Measurements from ENCODE around the gene FBN2. TPM values are rescaled to one million over a fixed set of nuclear protein-coding genes. Genes with fewer than 3 reads are reported as not detected.

FBN2 gene
- total RNA-seq, 1 experiment from 2014 or later = not detected

GRCh38 chr5:128290152-128290858 is 247.7 kb downstream of the FBN2 start:
- H3K9me3 ChIP-seq (ENCODE audit: low read length) = no peaks in the 10 kb centered on the region
- no peak for DNase-seq
- no peak overlapping the region for H3K27ac ChIP-seq (ENCODE audit: low read length)
- H3K4me1 ChIP-seq (ENCODE audit: low read length) = no peaks in the 10 kb centered on the region
- no peaks in the 10 kb centered on the region for H3K36me3 ChIP-seq (ENCODE audit: insufficient read depth, low read length)
- H3K79me2 ChIP-seq (ENCODE audit: low read length) = no peaks in the 10 kb centered on the region
- no peak overlapping the region for H3K4me3 ChIP-seq (ENCODE audit: low read length)
- H3K9ac ChIP-seq (ENCODE audit: low read length) = no peak overlapping the region
- H3K4me2 ChIP-seq (ENCODE audit: low read depth, low read length, poor library complexity, severe bottlenecking) = no peak overlapping the region
- no peaks in the 10 kb centered on the region for H3K9me2 ChIP-seq (replicated peaks; ENCODE audit: insufficient read depth, low read length)
- H4K20me1 ChIP-seq (ENCODE audit: insufficient read depth, low read depth, low read length) = no peaks in the 10 kb centered on the region
- H2AFZ ChIP-seq (ENCODE audit: low read length) = no peak overlapping the region
- H3K27me3 ChIP-seq (ENCODE audit: low read length) = no peaks in the 10 kb centered on the region

DNA sequence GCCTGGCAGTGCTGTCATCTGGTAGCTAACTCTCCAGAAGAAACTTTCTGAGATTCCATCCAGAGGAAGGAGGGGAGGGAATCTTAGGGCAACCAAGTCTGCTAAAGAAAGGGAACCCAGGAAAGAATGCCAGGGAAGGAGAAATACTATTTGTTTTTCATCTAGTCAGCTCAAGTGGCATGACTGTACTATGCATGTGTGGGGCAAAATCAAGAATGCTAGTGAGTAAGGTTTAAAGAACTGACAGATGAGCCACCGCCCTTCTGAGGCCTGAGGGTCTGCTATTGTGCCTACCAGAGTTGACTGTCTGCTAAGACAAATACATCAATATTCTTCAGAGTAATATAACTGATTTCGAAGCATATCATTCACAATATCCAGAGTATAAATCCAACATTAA is 250.3 kb downstream of the FBN2 start:
- H3K4me1 ChIP-seq (ENCODE audit: low read length) = no peaks in the 10 kb centered on the region
- no peaks in the 10 kb centered on the region for H3K9me3 ChIP-seq (ENCODE audit: low read length)
- no peaks in the 10 kb centered on the region for H3K27me3 ChIP-seq (ENCODE audit: low read length)
- no peaks in the 10 kb centered on the region for H3K36me3 ChIP-seq (ENCODE audit: insufficient read depth, low read length)
- H4K20me1 ChIP-seq (ENCODE audit: insufficient read depth, low read depth, low read length) = no peaks in the 10 kb centered on the region
- H3K27ac ChIP-seq (ENCODE audit: low read length) = no peak overlapping the region
- H3K4me3 ChIP-seq (ENCODE audit: low read length) = no peak overlapping the region
- no peaks in the 10 kb centered on the region for H3K79me2 ChIP-seq (ENCODE audit: low read length)
- H2AFZ ChIP-seq (ENCODE audit: low read length) = no peak overlapping the region
- no peak overlapping the region for H3K4me2 ChIP-seq (ENCODE audit: low read depth, low read length, poor library complexity, severe bottlenecking)
- H3K9ac ChIP-seq (ENCODE audit: low read length) = no peak overlapping the region
- no peak for DNase-seq
- no peaks in the 10 kb centered on the region for H3K9me2 ChIP-seq (replicated peaks; ENCODE audit: insufficient read depth, low read length)

GRCh38 chr5:128284236-128284635 is 253.8 kb downstream of the FBN2 start:
- Histone ChIP-seq H3K36me3 (ENCODE audit: insufficient read depth, low read length) (no peaks in the 10 kb centered on the region), H3K9ac (ENCODE audit: low read length) (no peak overlapping the region), H3K4me2 (ENCODE audit: low read depth, low read length, poor library complexity, severe bottlenecking) (no peak overlapping the region), H3K79me2 (ENCODE audit: low read length) (no peaks in the 10 kb centered on the region), H3K27me3 (ENCODE audit: low read length) (no peaks in the 10 kb centered on the region), H3K9me2 (replicated peaks; ENCODE audit: insufficient read depth, low read length) (no peaks in the 10 kb centered on the region), H4K20me1 (ENCODE audit: insufficient read depth, low read depth, low read length) (no peaks in the 10 kb centered on the region), H3K4me3 (ENCODE audit: low read length) (no peak overlapping the region), H3K9me3 (ENCODE audit: low read length) (no peaks in the 10 kb centered on the region), H3K4me1 (ENCODE audit: low read length) (no peaks in the 10 kb centered on the region), H3K27ac (ENCODE audit: low read length) (no peak overlapping the region), H2AFZ (ENCODE audit: low read length) (no peak overlapping the region)
- DNase-seq = no peak

DNA sequence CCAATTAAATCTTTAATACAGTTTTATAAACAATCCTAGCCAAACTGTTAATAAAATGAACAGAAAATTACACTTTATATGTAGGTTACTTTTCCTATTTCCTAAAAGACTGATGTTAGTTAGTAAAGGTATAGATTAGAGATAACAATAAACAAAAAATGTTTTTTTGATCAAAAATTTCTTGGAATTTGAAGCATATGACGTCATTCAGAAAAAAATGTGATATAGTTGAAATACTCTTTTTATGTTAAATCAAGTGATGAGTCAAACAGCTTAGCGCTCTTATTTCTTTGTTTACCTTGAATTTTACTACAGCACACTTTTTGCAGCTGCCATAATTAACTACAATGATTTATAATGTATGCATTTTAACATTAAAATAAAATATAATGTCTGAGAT is 258.7 kb downstream of the FBN2 start:
- no peak for DNase-seq
- Histone ChIP-seq H3K79me2 (ENCODE audit: low read length) (no peaks in the 10 kb centered on the region), H3K9ac (ENCODE audit: low read length) (no peak overlapping the region), H3K27ac (ENCODE audit: low read length) (no peak overlapping the region), H3K36me3 (ENCODE audit: insufficient read depth, low read length) (no peaks in the 10 kb centered on the region), H4K20me1 (ENCODE audit: insufficient read depth, low read depth, low read length) (no peaks in the 10 kb centered on the region), H2AFZ (ENCODE audit: low read length) (no peak overlapping the region), H3K9me3 (ENCODE audit: low read length) (no peaks in the 10 kb centered on the region), H3K4me2 (ENCODE audit: low read depth, low read length, poor library complexity, severe bottlenecking) (no peak overlapping the region), H3K4me1 (ENCODE audit: low read length) (no peaks in the 10 kb centered on the region), H3K9me2 (replicated peaks; ENCODE audit: insufficient read depth, low read length) (no peaks in the 10 kb centered on the region), H3K4me3 (ENCODE audit: low read length) (no peak overlapping the region), H3K27me3 (ENCODE audit: low read length) (no peaks in the 10 kb centered on the region)

GRCh38 chr5:128276537-128277216 is 261.4 kb downstream of the FBN2 start:
- Histone ChIP-seq H3K9me3 (ENCODE audit: low read length) (no peaks in the 10 kb centered on the region), H3K4me1 (ENCODE audit: low read length) (peaks cover 3% of the 10 kb centered on the region), H2AFZ (ENCODE audit: low read length) (no peak overlapping the region), H3K4me3 (ENCODE audit: low read length) (no peak overlapping the region), H3K9me2 (replicated peaks; ENCODE audit: insufficient read depth, low read length) (no peaks in the 10 kb centered on the region), H4K20me1 (ENCODE audit: insufficient read depth, low read depth, low read length) (no peaks in the 10 kb centered on the region), H3K4me2 (ENCODE audit: low read depth, low read length, poor library complexity, severe bottlenecking) (no peak overlapping the region), H3K27me3 (ENCODE audit: low read length) (no peaks in the 10 kb centered on the region), H3K9ac (ENCODE audit: low read length) (no peak overlapping the region), H3K79me2 (ENCODE audit: low read length) (no peaks in the 10 kb centered on the region), H3K27ac (ENCODE audit: low read length) (no peak overlapping the region), H3K36me3 (ENCODE audit: insufficient read depth, low read length) (no peaks in the 10 kb centered on the region)
- no peak for DNase-seq

DNA sequence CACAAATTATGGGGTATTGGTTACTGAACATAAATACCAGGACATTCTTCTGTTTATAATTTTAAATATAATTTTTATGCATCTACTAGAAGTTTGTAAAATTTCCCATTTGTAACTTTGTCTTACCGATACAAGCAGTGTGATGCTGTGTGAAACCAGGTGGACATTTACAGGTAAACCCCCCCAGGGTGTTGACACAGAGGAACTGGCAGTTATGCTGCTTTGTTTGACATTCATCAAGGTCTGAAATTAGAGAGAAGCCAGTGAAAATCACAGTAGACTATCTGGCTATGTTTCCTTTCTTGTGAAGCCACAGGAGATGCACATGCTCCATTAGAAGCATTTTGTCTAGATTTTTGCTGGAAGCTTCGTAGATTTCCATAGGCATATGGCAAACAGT is 263.6 kb downstream of the FBN2 start:
- Histone ChIP-seq H2AFZ (ENCODE audit: low read length) (no peak overlapping the region), H3K9me3 (ENCODE audit: low read length) (no peaks in the 10 kb centered on the region), H3K36me3 (ENCODE audit: insufficient read depth, low read length) (no peaks in the 10 kb centered on the region)

DNA sequence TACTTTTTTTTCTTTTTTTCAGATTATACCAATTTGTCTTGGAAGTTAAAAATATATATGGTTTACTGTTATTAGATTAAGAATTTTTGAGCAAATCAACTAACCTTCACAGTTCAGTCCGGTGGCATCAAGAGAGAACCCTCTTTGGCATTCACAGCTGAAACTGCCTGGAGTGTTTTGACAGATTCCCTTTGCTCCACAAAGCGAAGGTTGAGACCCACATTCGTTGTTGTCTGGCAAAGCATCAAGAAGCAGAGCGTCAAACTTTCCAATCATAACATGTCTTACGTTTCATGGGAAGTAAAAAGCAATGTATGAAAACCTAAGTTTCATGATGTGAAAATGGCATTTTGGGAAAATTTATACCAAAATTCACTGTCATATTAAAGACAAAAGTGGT is 264.3 kb downstream of the FBN2 start:
- no peak overlapping the region for H3K9ac ChIP-seq (ENCODE audit: low read length)
- H3K4me3 ChIP-seq (ENCODE audit: low read length) = no peak overlapping the region
- H3K27me3 ChIP-seq (ENCODE audit: low read length) = no peaks in the 10 kb centered on the region
- H2AFZ ChIP-seq (ENCODE audit: low read length) = no peak overlapping the region
- H3K9me3 ChIP-seq (ENCODE audit: low read length) = no peaks in the 10 kb centered on the region
- H3K27ac ChIP-seq (ENCODE audit: low read length) = no peak overlapping the region
- no peaks in the 10 kb centered on the region for H3K79me2 ChIP-seq (ENCODE audit: low read length)
- DNase-seq = no peak
- no peak overlapping the region for H3K4me2 ChIP-seq (ENCODE audit: low read depth, low read length, poor library complexity, severe bottlenecking)
- no peaks in the 10 kb centered on the region for H3K9me2 ChIP-seq (replicated peaks; ENCODE audit: insufficient read depth, low read length)
- no peaks in the 10 kb centered on the region for H3K36me3 ChIP-seq (ENCODE audit: insufficient read depth, low read length)
- H3K4me1 ChIP-seq (ENCODE audit: low read length) = peaks cover 3% of the 10 kb centered on the region
- no peaks in the 10 kb centered on the region for H4K20me1 ChIP-seq (ENCODE audit: insufficient read depth, low read depth, low read length)

More for the DNA sequence above, 263.6 kb downstream of the FBN2 start:
- Histone ChIP-seq H3K9ac (ENCODE audit: low read length) (no peak overlapping the region), H3K4me1 (ENCODE audit: low read length) (peaks cover 3% of the 10 kb centered on the region), H3K79me2 (ENCODE audit: low read length) (no peaks in the 10 kb centered on the region), H3K9me2 (replicated peaks; ENCODE audit: insufficient read depth, low read length) (no peaks in the 10 kb centered on the region), H4K20me1 (ENCODE audit: insufficient read depth, low read depth, low read length) (no peaks in the 10 kb centered on the region), H3K27ac (ENCODE audit: low read length) (no peak overlapping the region), H3K4me3 (ENCODE audit: low read length) (no peak overlapping the region), H3K4me2 (ENCODE audit: low read depth, low read length, poor library complexity, severe bottlenecking) (no peak overlapping the region), H3K27me3 (ENCODE audit: low read length) (no peaks in the 10 kb centered on the region)
- no peak for DNase-seq

DNA sequence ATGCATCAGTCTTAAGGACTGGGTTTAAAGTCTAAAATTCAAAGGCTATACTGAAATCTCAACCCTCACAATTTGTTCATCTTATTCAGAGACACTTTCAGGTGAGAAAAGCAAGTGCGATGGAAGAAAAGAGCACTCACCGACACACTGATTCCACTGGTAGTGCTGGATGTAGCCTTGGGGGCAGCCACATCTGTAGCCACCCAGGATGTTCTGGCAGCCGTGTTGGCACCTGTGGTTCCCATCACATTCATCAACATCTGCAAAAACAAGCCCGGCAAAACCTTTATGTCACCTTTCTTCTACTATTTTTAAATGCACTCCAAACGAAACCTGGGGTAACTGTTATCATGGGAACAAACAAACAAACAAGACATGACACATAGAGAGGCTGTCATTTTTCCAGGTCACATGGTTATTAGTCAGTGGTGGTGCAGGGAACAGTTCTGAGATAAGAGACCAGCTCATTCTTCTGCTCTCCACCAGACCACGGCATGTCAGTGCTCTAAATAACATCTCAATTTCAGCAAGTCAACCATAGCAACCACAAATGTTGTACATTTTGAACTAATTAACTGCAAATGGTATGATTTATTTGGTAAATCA is 266.1 kb downstream of the FBN2 start:
- H3K4me2 ChIP-seq (ENCODE audit: low read depth, low read length, poor library complexity, severe bottlenecking) = no peak overlapping the region
- no peaks in the 10 kb centered on the region for H3K9me2 ChIP-seq (replicated peaks; ENCODE audit: insufficient read depth, low read length)
- no peak overlapping the region for H3K27ac ChIP-seq (ENCODE audit: low read length)
- H3K9ac ChIP-seq (ENCODE audit: low read length) = no peak overlapping the region
- H3K4me1 ChIP-seq (ENCODE audit: low read length) = peaks cover 3% of the 10 kb centered on the region
- no peak overlapping the region for H2AFZ ChIP-seq (ENCODE audit: low read length)
- no peak overlapping the region for H3K4me3 ChIP-seq (ENCODE audit: low read length)
- no peaks in the 10 kb centered on the region for H3K36me3 ChIP-seq (ENCODE audit: insufficient read depth, low read length)
- no peaks in the 10 kb centered on the region for H3K79me2 ChIP-seq (ENCODE audit: low read length)
- no peak for DNase-seq
- H4K20me1 ChIP-seq (ENCODE audit: insufficient read depth, low read depth, low read length) = no peaks in the 10 kb centered on the region
- no peaks in the 10 kb centered on the region for H3K9me3 ChIP-seq (ENCODE audit: low read length)
- no peaks in the 10 kb centered on the region for H3K27me3 ChIP-seq (ENCODE audit: low read length)

All from Karpas-422 (cell line).